AG04450 (cell line): ENCODE measurements around the gene SLC24A3. TPM values are rescaled to one million over a fixed set of nuclear protein-coding genes. Genes with fewer than 3 reads are reported as not detected.

ENCODE experiments used
- CTCF ChIA-PET: fragments of 300-600, 350-600 bp; formaldehyde crosslinking; extraction: SDS; loops from one replicate; lab custom pipeline; 2022; ENCODE audit warnings: antibody characterized with exemption, inconsistent platforms; lab: Charles Lee
- POLR2A ChIA-PET: fragments of 350-600 bp; formaldehyde crosslinking; extraction: SDS; loops from one replicate; lab custom pipeline; 2021; ENCODE audit warnings: antibody characterized with exemption, inconsistent platforms; lab: Yijun Ruan, JAX
- DNase-seq: peaks from one replicate; pipeline ENCODE4 v3.0.0-alpha.2; 2011; ENCODE audit warnings: low read depth, low spot score
- H3K27ac ChIP-seq: one replicate; pipeline ENCODE4 v1.5.1; 2012; ENCODE audit warnings: low read depth, low read length, control low read depth
- H3K27me3 ChIP-seq: one replicate; pipeline ENCODE4 v1.6.0; 2012; ENCODE audit warnings: low read length; ENCODE audit not compliant: control insufficient read depth, insufficient read depth
- H3K4me3 ChIP-seq: 2 replicates; pipeline ENCODE4 v1.5.1; 2011; ENCODE audit warnings: mild to moderate bottlenecking, low read depth, low read length, control low read depth
- H3K9me3 ChIP-seq: 2 replicates; pipeline ENCODE4 v1.5.1; 2012; ENCODE audit warnings: low read length; ENCODE audit not compliant: control insufficient read depth, insufficient read depth
- polyA plus RNA-seq: library from polyadenylated mRNA; depleted of rRNA; stranded (reverse); fragments of >200 nt; gene quantifications from 2 replicates; pipeline ENCODE4 v1.2.3, GENCODE V29; 2011
- TF ChIP-seq, protein P1 (sequence below): IDR thresholded peaks from 2 replicates; pipeline ENCODE4 v1.5.1; 2011; ENCODE audit warnings: low read depth, low read length, control low read depth, inconsistent platforms

Gene SLC24A3
- polyA plus RNA-seq, 1 experiment: not detected

DNA sequence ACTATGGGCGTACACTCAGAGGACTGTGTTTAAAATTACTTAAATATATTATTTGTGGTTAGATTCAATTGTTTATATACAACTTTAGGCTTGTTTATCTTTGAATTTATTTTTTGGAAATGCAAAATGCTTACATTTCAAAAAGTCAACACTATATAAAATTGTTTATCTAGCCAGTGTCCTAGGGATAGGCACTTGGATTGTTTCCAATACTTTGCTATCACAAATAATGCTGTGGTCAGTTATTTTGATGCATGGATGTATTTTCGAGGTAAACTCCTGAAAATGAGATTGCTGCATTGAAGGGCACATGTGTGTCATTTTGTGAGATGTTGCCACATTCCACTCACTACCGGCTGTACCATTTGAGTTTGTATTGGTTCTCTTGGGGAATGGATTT, 213.9 kb downstream of the SLC24A3 start:
- CTCF ChIA-PET: no interaction called here
- no peaks in the 10 kb centered on the region for H3K27me3 ChIP-seq

DNA sequence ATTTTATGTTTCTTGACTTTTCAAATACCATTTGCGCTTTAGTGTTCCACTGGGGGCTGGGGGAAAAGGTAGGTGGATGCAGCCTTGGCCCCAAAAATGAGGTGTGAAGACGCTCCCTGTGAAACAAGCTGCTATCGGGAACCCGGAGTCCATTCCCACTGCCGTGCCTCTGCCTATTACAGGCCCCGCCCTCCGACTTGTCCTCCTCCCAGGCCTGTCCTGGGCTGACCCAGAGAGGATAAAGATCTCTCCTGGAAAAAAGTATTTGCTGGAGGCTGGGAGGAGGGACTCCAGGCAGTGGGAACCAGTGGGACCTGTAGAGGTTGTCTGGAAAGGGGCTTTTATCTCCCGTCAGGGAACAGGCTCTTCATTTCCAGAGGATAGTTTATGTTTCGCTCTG, 215.0 kb downstream of the SLC24A3 start:
- Histone ChIP-seq H3K4me3 (no peak overlapping the region), H3K9me3 (peaks cover 21% of the 10 kb centered on the region), H3K27me3 (no peaks in the 10 kb centered on the region), H3K27ac (no peak overlapping the region)
- no peak for DNase-seq
- TF ChIP-seq, protein P1, sequence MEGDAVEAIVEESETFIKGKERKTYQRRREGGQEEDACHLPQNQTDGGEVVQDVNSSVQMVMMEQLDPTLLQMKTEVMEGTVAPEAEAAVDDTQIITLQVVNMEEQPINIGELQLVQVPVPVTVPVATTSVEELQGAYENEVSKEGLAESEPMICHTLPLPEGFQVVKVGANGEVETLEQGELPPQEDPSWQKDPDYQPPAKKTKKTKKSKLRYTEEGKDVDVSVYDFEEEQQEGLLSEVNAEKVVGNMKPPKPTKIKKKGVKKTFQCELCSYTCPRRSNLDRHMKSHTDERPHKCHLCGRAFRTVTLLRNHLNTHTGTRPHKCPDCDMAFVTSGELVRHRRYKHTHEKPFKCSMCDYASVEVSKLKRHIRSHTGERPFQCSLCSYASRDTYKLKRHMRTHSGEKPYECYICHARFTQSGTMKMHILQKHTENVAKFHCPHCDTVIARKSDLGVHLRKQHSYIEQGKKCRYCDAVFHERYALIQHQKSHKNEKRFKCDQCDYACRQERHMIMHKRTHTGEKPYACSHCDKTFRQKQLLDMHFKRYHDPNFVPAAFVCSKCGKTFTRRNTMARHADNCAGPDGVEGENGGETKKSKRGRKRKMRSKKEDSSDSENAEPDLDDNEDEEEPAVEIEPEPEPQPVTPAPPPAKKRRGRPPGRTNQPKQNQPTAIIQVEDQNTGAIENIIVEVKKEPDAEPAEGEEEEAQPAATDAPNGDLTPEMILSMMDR: no peak
- ChIA-PET CTCF (no interaction called here), POLR2A (no interaction called here)

More for the DNA sequence above, 213.9 kb downstream of the SLC24A3 start:
- no peak for DNase-seq
- peaks cover 29% of the 10 kb centered on the region for H3K9me3 ChIP-seq
- TF ChIP-seq, protein P1: no peak
- POLR2A ChIA-PET: no interaction called here
- H3K27ac ChIP-seq: no peak overlapping the region
- no peak overlapping the region for H3K4me3 ChIP-seq

DNA sequence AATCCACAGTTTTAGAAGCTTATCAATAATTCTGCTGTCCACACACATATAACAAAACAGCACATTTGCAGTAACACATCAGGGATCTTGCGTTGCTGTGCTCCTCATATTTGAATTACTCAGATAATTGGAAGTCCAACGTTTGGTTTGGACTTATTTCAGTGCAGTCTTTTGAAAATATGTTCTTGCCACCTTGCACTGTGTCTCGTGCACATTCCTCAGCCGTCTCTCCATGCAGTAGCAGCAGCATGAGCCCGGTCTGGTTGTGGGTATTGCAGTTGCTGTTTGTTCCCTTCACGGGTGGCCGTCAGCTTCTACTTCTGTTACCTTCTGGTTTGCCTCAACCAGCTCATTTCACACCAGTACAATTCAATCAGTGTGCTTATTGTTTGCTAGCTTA, 215.5 kb downstream of the SLC24A3 start:
- no peaks in the 10 kb centered on the region for H3K27me3 ChIP-seq
- TF ChIP-seq, protein P1: no peak
- ChIA-PET POLR2A (no interaction called here), CTCF (no interaction called here)
- no peak overlapping the region for H3K4me3 ChIP-seq
- H3K27ac ChIP-seq: no peak overlapping the region
- no peak for DNase-seq
- peaks cover 18% of the 10 kb centered on the region for H3K9me3 ChIP-seq

DNA sequence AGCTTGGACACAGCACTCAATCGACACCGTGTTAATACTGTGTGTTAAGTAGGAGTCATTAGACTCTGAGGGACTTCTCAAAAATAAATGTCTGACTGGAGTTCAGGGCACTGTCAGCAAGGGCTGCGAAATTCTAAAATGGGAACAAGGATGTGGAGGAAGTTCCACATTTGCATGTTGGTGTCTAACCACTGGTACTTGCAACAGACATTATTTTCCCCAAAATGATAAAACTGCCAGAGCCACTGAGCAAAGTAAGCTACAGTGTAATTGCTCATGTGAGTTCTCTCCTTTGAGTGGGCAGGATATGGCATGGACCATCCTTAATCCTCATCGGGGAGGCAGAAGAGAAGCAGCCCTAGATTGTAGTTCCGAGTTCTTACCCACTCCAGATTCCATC, 215.9 kb downstream of the SLC24A3 start:
- H3K4me3 ChIP-seq: no peak overlapping the region
- POLR2A ChIA-PET: no interaction called here

DNA sequence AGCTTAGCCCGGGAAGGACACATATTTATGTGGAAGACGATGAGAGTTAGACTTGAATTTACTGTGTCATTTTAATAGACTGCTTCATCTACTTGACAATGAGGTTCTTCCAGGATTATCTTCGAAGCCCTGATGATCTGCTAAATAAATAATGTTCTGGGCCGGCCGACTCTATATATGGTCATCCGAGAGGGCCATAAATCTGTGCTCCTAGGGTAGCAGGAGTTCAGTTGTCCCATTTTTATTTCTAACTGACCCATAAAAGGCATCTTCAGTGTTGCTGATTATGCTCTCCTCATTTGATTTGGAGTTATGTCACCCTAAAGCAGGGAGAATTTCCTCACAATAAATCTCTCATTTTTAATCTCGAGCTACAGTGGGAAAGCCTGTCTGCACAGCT, 217.1 kb downstream of the SLC24A3 start:
- no peak overlapping the region for H3K27ac ChIP-seq
- CTCF ChIA-PET: no interaction called here
- DNase-seq: no peak
- H3K4me3 ChIP-seq: no peak overlapping the region
- TF ChIP-seq, protein P1: no peak
- H3K9me3 ChIP-seq: peaks cover 7% of the 10 kb centered on the region
- POLR2A ChIA-PET: no interaction called here
- no peaks in the 10 kb centered on the region for H3K27me3 ChIP-seq

More for the DNA sequence above, 215.9 kb downstream of the SLC24A3 start:
- CTCF ChIA-PET: no interaction called here
- no peaks in the 10 kb centered on the region for H3K27me3 ChIP-seq
- DNase-seq: no peak
- H3K27ac ChIP-seq: no peak overlapping the region
- H3K9me3 ChIP-seq: peaks cover 14% of the 10 kb centered on the region
- TF ChIP-seq, protein P1: no peak
